22Rv1 (cell line): ENCODE data around the gene OR4A5.
"Not testable (repeated sequence)": the region's sequence is repeated elsewhere in the genome, so short reads cannot be mapped to it uniquely, and the experiment has no call there.

ENCODE experiments used
- ZFX ChIP-seq: fragments of 450-650 bp; IDR thresholded peaks from 2 replicates; pipeline ENCODE4 v1.6.1; 2017; ENCODE audit warnings: antibody characterized with exemption, borderline replicate concordance
- TF ChIP-seq, protein P1 (sequence below): fragments of 450-650 bp; IDR thresholded peaks from 2 replicates; pipeline ENCODE4 v1.5.1; 2017; ENCODE audit warnings: mild to moderate bottlenecking

DNA sequence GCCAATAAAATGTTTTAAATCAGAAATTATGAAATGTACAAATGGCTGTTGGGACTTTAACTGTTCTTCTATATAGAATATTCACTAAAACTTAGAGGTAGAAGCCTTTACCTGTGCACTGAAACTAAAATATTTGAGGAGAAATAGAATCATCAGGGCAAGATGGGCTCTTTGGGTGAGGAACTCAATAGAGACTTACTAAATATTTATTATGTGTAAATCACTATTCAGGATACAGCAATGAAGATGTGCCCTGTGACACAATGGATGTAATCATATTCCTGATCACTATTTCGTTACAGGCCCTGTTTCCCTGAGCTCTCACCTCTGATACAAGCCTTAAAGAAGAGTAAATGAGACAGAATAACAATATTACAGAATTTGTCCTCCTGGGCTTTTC, at the start of gene OR4A5:
- TF ChIP-seq, protein P1, sequence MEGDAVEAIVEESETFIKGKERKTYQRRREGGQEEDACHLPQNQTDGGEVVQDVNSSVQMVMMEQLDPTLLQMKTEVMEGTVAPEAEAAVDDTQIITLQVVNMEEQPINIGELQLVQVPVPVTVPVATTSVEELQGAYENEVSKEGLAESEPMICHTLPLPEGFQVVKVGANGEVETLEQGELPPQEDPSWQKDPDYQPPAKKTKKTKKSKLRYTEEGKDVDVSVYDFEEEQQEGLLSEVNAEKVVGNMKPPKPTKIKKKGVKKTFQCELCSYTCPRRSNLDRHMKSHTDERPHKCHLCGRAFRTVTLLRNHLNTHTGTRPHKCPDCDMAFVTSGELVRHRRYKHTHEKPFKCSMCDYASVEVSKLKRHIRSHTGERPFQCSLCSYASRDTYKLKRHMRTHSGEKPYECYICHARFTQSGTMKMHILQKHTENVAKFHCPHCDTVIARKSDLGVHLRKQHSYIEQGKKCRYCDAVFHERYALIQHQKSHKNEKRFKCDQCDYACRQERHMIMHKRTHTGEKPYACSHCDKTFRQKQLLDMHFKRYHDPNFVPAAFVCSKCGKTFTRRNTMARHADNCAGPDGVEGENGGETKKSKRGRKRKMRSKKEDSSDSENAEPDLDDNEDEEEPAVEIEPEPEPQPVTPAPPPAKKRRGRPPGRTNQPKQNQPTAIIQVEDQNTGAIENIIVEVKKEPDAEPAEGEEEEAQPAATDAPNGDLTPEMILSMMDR, result not testable (repeated sequence)
- TF ChIP-seq ZFX, result not testable (repeated sequence)
